Lung microvascular endothelial cell (primary cell): ENCODE measurements around the gene MRM1. TPM values are rescaled to one million over a fixed set of nuclear protein-coding genes. Genes with fewer than 3 reads are reported as not detected.

Experiments used
- DNase-seq, 2 donors: peaks; one replicate each; pipeline versions ENCODE4 v3.0.0 to v3.0.0-alpha.2; 2010; ENCODE audit warnings: low read depth in 2 of 2
- total RNA-seq: library from RNA; depleted of rRNA; stranded (reverse); fragments of >200 nt; gene quantifications from 2 replicates; pipeline ENCODE4 v1.2.1, GENCODE V29; 2014

The MRM1 gene
- total RNA-seq, 1 donor from 2014 or later, result 4.4 TPM

- DNase-seq, result no peak
Observed at GRCh38 chr17:36629970-36630502, 28.7 kb downstream of the MRM1 start.

GRCh38 chr17:36631022-36631421 is 29.6 kb downstream of the MRM1 start:
- no peak for DNase-seq

GRCh38 chr17:36632916-36633771 is 31.8 kb downstream of the MRM1 start:
- DNase-seq, result no peak

- DNase-seq, result no peak
Observed at GRCh38 chr17:36640346-36640745, 39.0 kb downstream of the MRM1 start.

GRCh38 chr17:36640836-36641235 is 39.5 kb downstream of the MRM1 start:
- DNase-seq, result no peak

- DNase-seq, result no peak
Observed at GRCh38 chr17:36641331-36641876, 40.0 kb downstream of the MRM1 start.

GRCh38 chr17:36641877-36642845 is 40.8 kb downstream of the MRM1 start:
- no peak for DNase-seq

- no peak for DNase-seq
Observed at GRCh38 chr17:36643086-36643685, 41.8 kb downstream of the MRM1 start.

- no peak for DNase-seq
Observed at GRCh38 chr17:36645422-36645821, 44.0 kb downstream of the MRM1 start.

- DNase-seq, result no peak
Observed at GRCh38 chr17:36647636-36648035, 46.3 kb downstream of the MRM1 start.

- no peak for DNase-seq
Observed at GRCh38 chr17:36650096-36650775, 48.9 kb downstream of the MRM1 start.

GRCh38 chr17:36653374-36653773 is 52.0 kb downstream of the MRM1 start:
- no peak for DNase-seq

- no peak for DNase-seq
Observed at GRCh38 chr17:36653856-36654255, 52.5 kb downstream of the MRM1 start.

GRCh38 chr17:36655726-36656125 is 54.3 kb downstream of the MRM1 start:
- no peak for DNase-seq

- DNase-seq, result no peak
Observed at GRCh38 chr17:36657390-36657762, 56.0 kb downstream of the MRM1 start.

GRCh38 chr17:36657763-36658490 is 56.5 kb downstream of the MRM1 start:
- no peak for DNase-seq
